Left ventricle myocardium inferior (tissue), 1 donor: ENCODE data around the gene TMC1. TPM values are rescaled to one million over a fixed set of nuclear protein-coding genes. Genes with fewer than 3 reads are reported as not detected.

Experiments used
- DNase-seq: peaks from one replicate; pipeline ENCODE4 v3.0.0-alpha.2; 2020
- H3K27ac ChIP-seq: fragments of 200-600 bp; replicated peaks from 2 replicates; pipeline ENCODE4 v1.8.0; 2021
- H3K27me3 ChIP-seq: fragments of 200-600 bp; 2 replicates; pipeline ENCODE4 v1.8.0; 2021; ENCODE audit warnings: low read depth
- H3K36me3 ChIP-seq: fragments of 200-600 bp; 2 replicates; pipeline ENCODE4 v1.8.0; 2021
- H3K4me1 ChIP-seq: fragments of 200-600 bp; 2 replicates; pipeline ENCODE4 v1.8.0; 2021
- H3K4me3 ChIP-seq: fragments of 200-600 bp; 2 replicates; pipeline ENCODE4 v1.8.0; 2021; ENCODE audit warnings: mild to moderate bottlenecking, moderate library complexity
- H3K9me3 ChIP-seq: fragments of 200-600 bp; replicated peaks from 2 replicates; pipeline ENCODE4 v1.8.0; 2021
- CTCF ChIP-seq: fragments of 200-600 bp; IDR thresholded peaks from 2 replicates; pipeline ENCODE4 v1.8.0; 2021; ENCODE audit warnings: antibody characterized with exemption, mild to moderate bottlenecking, borderline replicate concordance
- intact Hi-C: fragments of 100-400 bp; cut with micrococcal nuclease; formaldehyde crosslinking; loops from one replicate; pipeline ENCODE4 v1.11.0; 2022
- total RNA-seq: library from RNA; stranded (reverse); fragmentation: NEBNext Ultra II Directional; extraction: Animal tissue kit (Norgen Biotek cat#: 25700); gene quantifications from one replicate; pipeline ENCODE4 v1.2.1, GENCODE V29; 2021
- donor health status: DM: no; HTN: yes; CAD: no; lungs with severe emphysema.

The TMC1 gene
- total RNA-seq, 1 donor from 2014 or later = 0.25 TPM

GRCh38 chr9:72884508-72884907 lies 363.1 kb downstream of the TMC1 start:
- DNase-seq = no peak
- no peaks in the 10 kb centered on the region for H3K9me3 ChIP-seq
- H3K36me3 ChIP-seq = no peaks in the 10 kb centered on the region
- H3K4me1 ChIP-seq = peaks cover 18% of the 10 kb centered on the region
- H3K4me3 ChIP-seq = no peak overlapping the region
- no peak overlapping the region for H3K27ac ChIP-seq
- H3K27me3 ChIP-seq = no peaks in the 10 kb centered on the region
- no peak for TF ChIP-seq CTCF
- intact Hi-C loops = no loop called here

Other genes with a start within 250 kb of the TMC1 start
- 183 TPM for gene ZFAND5, start 156.4 kb upstream of the TMC1 start, total RNA-seq